Hepatocyte (in vitro differentiated cells): ENCODE results near the gene CASD1.

Source experiments
- EZH2 ChIP-seq: fragments of 200-600 bp; sonication (generic); IDR thresholded peaks from 2 replicates; pipeline ENCODE4 v1.6.1; 2016; ENCODE audit warnings: antibody characterized with exemption, mild to moderate bottlenecking, borderline replicate concordance
- TF ChIP-seq, protein P1 (sequence below): fragments of 200-600 bp; sonication (generic); IDR thresholded peaks from 2 replicates; pipeline ENCODE4 v1.5.1; 2016; ENCODE audit warnings: antibody characterized with exemption, mild to moderate bottlenecking; ENCODE audit not compliant: poor library complexity

GRCh38 chr7:94509264-94509886 is at the start of gene CASD1:
- no peak for TF ChIP-seq EZH2
- TF ChIP-seq, protein P1, sequence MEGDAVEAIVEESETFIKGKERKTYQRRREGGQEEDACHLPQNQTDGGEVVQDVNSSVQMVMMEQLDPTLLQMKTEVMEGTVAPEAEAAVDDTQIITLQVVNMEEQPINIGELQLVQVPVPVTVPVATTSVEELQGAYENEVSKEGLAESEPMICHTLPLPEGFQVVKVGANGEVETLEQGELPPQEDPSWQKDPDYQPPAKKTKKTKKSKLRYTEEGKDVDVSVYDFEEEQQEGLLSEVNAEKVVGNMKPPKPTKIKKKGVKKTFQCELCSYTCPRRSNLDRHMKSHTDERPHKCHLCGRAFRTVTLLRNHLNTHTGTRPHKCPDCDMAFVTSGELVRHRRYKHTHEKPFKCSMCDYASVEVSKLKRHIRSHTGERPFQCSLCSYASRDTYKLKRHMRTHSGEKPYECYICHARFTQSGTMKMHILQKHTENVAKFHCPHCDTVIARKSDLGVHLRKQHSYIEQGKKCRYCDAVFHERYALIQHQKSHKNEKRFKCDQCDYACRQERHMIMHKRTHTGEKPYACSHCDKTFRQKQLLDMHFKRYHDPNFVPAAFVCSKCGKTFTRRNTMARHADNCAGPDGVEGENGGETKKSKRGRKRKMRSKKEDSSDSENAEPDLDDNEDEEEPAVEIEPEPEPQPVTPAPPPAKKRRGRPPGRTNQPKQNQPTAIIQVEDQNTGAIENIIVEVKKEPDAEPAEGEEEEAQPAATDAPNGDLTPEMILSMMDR = no peak
